Right cardiac atrium (tissue), 5 donors: ENCODE data around the gene ARMH1. TPM values are rescaled to one million over a fixed set of nuclear protein-coding genes. Genes with fewer than 3 reads are reported as not detected.
"Not testable (repeated sequence)": the region's sequence is repeated elsewhere in the genome, so short reads cannot be mapped to it uniquely, and the experiment has no call there.

ENCODE experiments used
- ATAC-seq, 2 donors: fragments of 200-7000 bp; cut with Tn5 transposase; one replicate each; pipeline versions ENCODE4 v1.8.0 to v1.9.1; 2020; ENCODE audit warnings: moderate library complexity in 2 of 2, mild to moderate bottlenecking in 1 of 2
- DNase-seq, 3 donors: peaks; one replicate each; pipeline ENCODE4 v3.0.0-alpha.2; 2020
- H3K27ac ChIP-seq: one replicate; pipeline ENCODE4 v1.5.1; 2013; ENCODE audit warnings: mild to moderate bottlenecking, low read length, control low read depth, moderate library complexity
- H3K27me3 ChIP-seq: one replicate; pipeline ENCODE4 v1.6.1; 2013; ENCODE audit not compliant: control insufficient read depth, insufficient read depth
- H3K4me1 ChIP-seq: one replicate; pipeline ENCODE4 v1.6.1; 2013; ENCODE audit warnings: low read length; ENCODE audit not compliant: control insufficient read depth, insufficient read depth
- H3K4me3 ChIP-seq: one replicate; pipeline ENCODE4 v1.5.1; 2013; ENCODE audit warnings: low read length, control low read depth
- H3K9me3 ChIP-seq: one replicate; pipeline ENCODE4 v1.6.1; 2013; ENCODE audit warnings: low read length; ENCODE audit not compliant: control insufficient read depth
- WGBS: extraction: QIAGEN DNeasy Blood & Tissue Kit; methylation state at CpG from one replicate; pipeline ENCODE4 v1.1.7; 2013; 5-methylcytosine and 5-hydroxymethylcytosine counted together
- intact Hi-C, 4 donors: fragments of 100-400 bp; cut with DNase I; formaldehyde crosslinking; loops; one replicate each; pipeline versions ENCODE4 v1.11.0 to v1.14.0; 2022 to 2023
- polyA plus RNA-seq: library from polyadenylated mRNA; stranded (reverse); fragments of 200-250 nt; gene quantifications from one replicate; pipeline ENCODE4 v1.2.3, GENCODE V29; 2013
- total RNA-seq, 4 donors: library from RNA; stranded (reverse); fragmentation: NEBNext Ultra II Directional; extraction: Animal tissue kit (Norgen Biotek cat#: 25700); gene quantifications; one replicate each; pipeline ENCODE4 v1.2.1, GENCODE V29; 2021
- donor health status: healthy with polysubstance abuse.
- donor health status: DM: no; HTN: yes; CAD: no.
- donor health status: DM: no; HTN: no; CAD: no.
- donor health status: DM: no; HTN: yes; CAD: no; lungs with severe emphysema.
- donor health status: DM: yes; HTN: yes; CAD: no.

ARMH1 gene
- total and polyA plus RNA-seq, 5 donors, result 0.39 to 1.2 (median 0.91) TPM

GRCh38 chr1:44698138-44698537 is 23.6 kb downstream of the ARMH1 start:
- 90% methylated on average over 3 of the region's 3 CpGs for WGBS
- intact Hi-C loops, result no loop called here
- no peaks in the 10 kb centered on the region for H3K9me3 ChIP-seq
- H3K4me1 ChIP-seq, result no peaks in the 10 kb centered on the region
- no peaks in the 10 kb centered on the region for H3K27me3 ChIP-seq
- no peak overlapping the region for H3K4me3 ChIP-seq
- no peak overlapping the region for H3K27ac ChIP-seq
- no peak for DNase-seq
- ATAC-seq, result no peak

- H3K27ac ChIP-seq, H3K27me3 ChIP-seq, ATAC-seq, H3K4me1 ChIP-seq, H3K4me3 ChIP-seq, DNase-seq, H3K9me3 ChIP-seq, intact Hi-C loops: not testable (repeated sequence)
- WGBS, result 90% methylated on average over 9 of the region's 9 CpGs
Observed at GRCh38 chr1:44699375-44699774, 24.9 kb downstream of the ARMH1 start.

- intact Hi-C loops, result no loop called here
- Histone ChIP-seq H3K4me1 (no peaks in the 10 kb centered on the region), H3K4me3 (no peak overlapping the region), H3K9me3 (no peaks in the 10 kb centered on the region), H3K27me3 (no peaks in the 10 kb centered on the region), H3K27ac (no peak overlapping the region)
- ATAC-seq, result no peak
- 86% methylated on average over 1 of the region's 1 CpG for WGBS
- DNase-seq, result no peak
Observed at GRCh38 chr1:44700573-44700972, 26.1 kb downstream of the ARMH1 start.

- ATAC-seq, result no peak
- H3K4me3 ChIP-seq, result no peak overlapping the region
- intact Hi-C loops, result no loop called here
- no peaks in the 10 kb centered on the region for H3K9me3 ChIP-seq
- 78% methylated on average over 7 of the region's 7 CpGs for WGBS
- DNase-seq, result no peak
- H3K4me1 ChIP-seq, result no peaks in the 10 kb centered on the region
- no peak overlapping the region for H3K27ac ChIP-seq
- no peaks in the 10 kb centered on the region for H3K27me3 ChIP-seq
Observed at GRCh38 chr1:44701141-44701573, 26.6 kb downstream of the ARMH1 start.

GRCh38 chr1:44705470-44705869 is 31.0 kb downstream of the ARMH1 start:
- no peaks in the 10 kb centered on the region for H3K9me3 ChIP-seq
- WGBS, result 72% methylated on average over 6 of the region's 6 CpGs
- no peak overlapping the region for H3K4me3 ChIP-seq
- DNase-seq (no peak), ATAC-seq (no peak)
- intact Hi-C loops, result no loop called here
- H3K27ac ChIP-seq, result no peak overlapping the region
- no peaks in the 10 kb centered on the region for H3K4me1 ChIP-seq
- H3K27me3 ChIP-seq, result no peaks in the 10 kb centered on the region

- no peaks in the 10 kb centered on the region for H3K27me3 ChIP-seq
- H3K4me3 ChIP-seq, result no peak overlapping the region
- WGBS, result 85% methylated on average over 2 of the region's 2 CpGs
- no peak overlapping the region for H3K27ac ChIP-seq
- ATAC-seq (peak in 1 of 2 donors; percentile 52), DNase-seq (no peak)
- H3K9me3 ChIP-seq, result no peaks in the 10 kb centered on the region
- H3K4me1 ChIP-seq, result no peaks in the 10 kb centered on the region
- intact Hi-C loops, result no loop called here
Observed at GRCh38 chr1:44705938-44706337, 31.4 kb downstream of the ARMH1 start.

- no peaks in the 10 kb centered on the region for H3K9me3 ChIP-seq
- H3K27ac ChIP-seq, result no peak overlapping the region
- 87% methylated on average over 6 of the region's 6 CpGs for WGBS
- intact Hi-C loops, result no loop called here
- ATAC-seq (peak in 1 of 2 donors; percentile 9), DNase-seq (no peak)
- no peaks in the 10 kb centered on the region for H3K4me1 ChIP-seq
- no peak overlapping the region for H3K4me3 ChIP-seq
- H3K27me3 ChIP-seq, result no peaks in the 10 kb centered on the region
Observed at GRCh38 chr1:44707112-44707881, 32.8 kb downstream of the ARMH1 start.

GRCh38 chr1:44707959-44708831 is 33.7 kb downstream of the ARMH1 start:
- H3K4me1 ChIP-seq, result no peaks in the 10 kb centered on the region
- H3K27ac ChIP-seq, result no peak overlapping the region
- intact Hi-C loops, result no loop called here
- DNase-seq, result peak in 1 of 3 donors; percentile 26
- no peaks in the 10 kb centered on the region for H3K27me3 ChIP-seq
- peak; percentile 78 to 84 for ATAC-seq
- WGBS, result 36% methylated on average over 15 of the region's 15 CpGs
- no peak overlapping the region for H3K4me3 ChIP-seq
- H3K9me3 ChIP-seq, result no peaks in the 10 kb centered on the region

GRCh38 chr1:44713321-44713781 is 38.8 kb downstream of the ARMH1 start:
- no peak for ATAC-seq
- WGBS, result 68% methylated on average over 6 of the region's 6 CpGs

GRCh38 chr1:44714532-44714931 is 40.0 kb downstream of the ARMH1 start:
- no peak for ATAC-seq
- intact Hi-C loops, result no loop called here
- Histone ChIP-seq H3K4me3 (no peak overlapping the region), H3K9me3 (no peaks in the 10 kb centered on the region), H3K27me3 (no peaks in the 10 kb centered on the region), H3K27ac (no peak overlapping the region), H3K4me1 (no peaks in the 10 kb centered on the region)
- no peak for DNase-seq
- WGBS, result 90% methylated on average over 7 of the region's 7 CpGs

More at GRCh38 chr1:44713321-44713781, 38.8 kb downstream of the ARMH1 start:
- Histone ChIP-seq H3K4me3 (no peak overlapping the region), H3K4me1 (no peaks in the 10 kb centered on the region), H3K27me3 (no peaks in the 10 kb centered on the region), H3K9me3 (no peaks in the 10 kb centered on the region), H3K27ac (no peak overlapping the region)
- intact Hi-C loops, result no loop called here
- DNase-seq, result no peak

GRCh38 chr1:44714944-44715571 is 40.5 kb downstream of the ARMH1 start:
- H3K27me3 ChIP-seq, result no peaks in the 10 kb centered on the region
- H3K27ac ChIP-seq, result no peak overlapping the region
- no peaks in the 10 kb centered on the region for H3K4me1 ChIP-seq
- WGBS, result 9% methylated on average over 9 of the region's 9 CpGs
- intact Hi-C loops, result no loop called here
- no peaks in the 10 kb centered on the region for H3K9me3 ChIP-seq
- no peak overlapping the region for H3K4me3 ChIP-seq
- peak in 2 of 3 donors; percentile 37 to 62 for DNase-seq
- peak; percentile 77 to 82 for ATAC-seq
